Panc1 (cell line): ENCODE data around the gene ZNF43.

ENCODE experiments used
- CTCF ChIP-seq: fragments of 450-650 bp; IDR thresholded peaks from 2 replicates; pipeline ENCODE4 v1.5.1; 2017; ENCODE audit warnings: mild to moderate bottlenecking
- POLR2AphosphoS5 ChIP-seq: IDR thresholded peaks from 2 replicates; pipeline ENCODE4 v1.6.1; 2012; ENCODE audit warnings: mild to moderate bottlenecking, low read depth, low read length, moderate library complexity
- REST ChIP-seq, 2 experiments: IDR thresholded peaks; 2 replicates each; pipeline ENCODE4 v1.6.1; 2011 to 2012; ENCODE audit warnings: low read depth in 2 of 2, control low read depth in 1 of 2, low read length in 1 of 2, mild to moderate bottlenecking in 1 of 2, moderate library complexity in 1 of 2; ENCODE audit not compliant: insufficient read depth in 1 of 2
- SIN3A ChIP-seq: IDR thresholded peaks from 2 replicates; pipeline ENCODE4 v1.6.1; 2012; ENCODE audit warnings: low read depth, mild to moderate bottlenecking, low read length, moderate library complexity, borderline replicate concordance; ENCODE audit not compliant: insufficient read depth
- TCF7L2 ChIP-seq: IDR thresholded peaks from 2 replicates; pipeline ENCODE4 v1.6.1; 2011; ENCODE audit warnings: mild to moderate bottlenecking, low read depth, low read length, inconsistent platforms

GRCh38 chr19:21841081-21841480, 5.1 kb upstream of the ZNF43 start:
- TF ChIP-seq CTCF (no peak), POLR2AphosphoS5 (no peak), REST (IDR thresholded peaks at IDR 0.05; ENCODE audit: insufficient read depth in 1 of 2, low read depth in 2 of 2, low read length in 1 of 2) (no peak), SIN3A (no peak), TCF7L2 (no peak)
